MCF 10A (cell line): Measurements from ENCODE around the gene EPB41L4A. TPM values are rescaled to one million over a fixed set of nuclear protein-coding genes. Genes with fewer than 3 reads are reported as not detected.

Source experiments
- BruUV-seq: library from RNA; stranded (reverse); fragments of 400-500 nt; replicated peaks from 2 replicates; lab custom pipeline; 2021; lab: Mats Ljungman, UMichigan
- CTCF ChIA-PET: fragments of 300-600 bp; sonication (Branson Sonifier 250); formaldehyde crosslinking; extraction: SDS; loops from one replicate; lab custom pipeline; 2021; ENCODE audit warnings: antibody characterized with exemption, inconsistent platforms; lab: Yijun Ruan, JAX
- POLR2A ChIA-PET: fragments of 300-600, 350-650 bp; sonication (Branson Sonifier 250); formaldehyde crosslinking; extraction: SDS; loops from one replicate; lab custom pipeline; 2020; ENCODE audit warnings: antibody characterized with exemption, inconsistent platforms; lab: Yijun Ruan, JAX
- DNase-seq: peaks from one replicate; pipeline ENCODE4 v3.0.0-alpha.2; 2018; ENCODE audit not compliant: unreplicated experiment
- H3K27ac Mint-ChIP-seq: one replicate; pipeline ENCODE4 v1.8.0; 2022; ENCODE audit warnings: mild to moderate bottlenecking, low read depth, mixed read lengths; ENCODE audit not compliant: unreplicated experiment
- H3K27me3 Mint-ChIP-seq: one replicate; pipeline ENCODE4 v1.8.0; 2022; ENCODE audit warnings: mixed read lengths; ENCODE audit not compliant: insufficient read depth, unreplicated experiment
- H3K36me3 Mint-ChIP-seq: one replicate; pipeline ENCODE4 v1.8.0; 2022; ENCODE audit warnings: mild to moderate bottlenecking, moderate library complexity, mixed read lengths; ENCODE audit not compliant: insufficient read depth, unreplicated experiment
- H3K4me1 Mint-ChIP-seq: one replicate; pipeline ENCODE4 v1.8.0; 2022; ENCODE audit warnings: mixed read lengths; ENCODE audit not compliant: insufficient read depth, unreplicated experiment
- H3K4me3 Mint-ChIP-seq: one replicate; pipeline ENCODE4 v1.8.0; 2022; ENCODE audit warnings: mild to moderate bottlenecking, moderate library complexity, mixed read lengths; ENCODE audit not compliant: unreplicated experiment
- H3K9me3 Mint-ChIP-seq: one replicate; pipeline ENCODE4 v1.8.0; 2022; ENCODE audit warnings: mixed read lengths; ENCODE audit not compliant: unreplicated experiment
- CTCF ChIP-seq: fragments of 200-600 bp; IDR thresholded peaks from one replicate; pipeline ENCODE4 v1.8.0; 2022; ENCODE audit warnings: antibody characterized with exemption, mild to moderate bottlenecking; ENCODE audit not compliant: unreplicated experiment
- intact Hi-C: fragments of 100-400 bp; cut with micrococcal nuclease; formaldehyde crosslinking; loops from 2 replicates; pipeline ENCODE4 v1.14.1; 2022
- total RNA-seq: library from RNA; stranded (reverse); gene quantifications from 2 replicates; pipeline ENCODE4 v1.2.3, GENCODE V29; 2022

The EPB41L4A gene
- total RNA-seq, 1 experiment from 2014 or later: 12.4 TPM

- no TSS peak for BruUV-seq
- H3K27me3 Mint-ChIP-seq: no peaks in the 10 kb centered on the region
- peaks cover 9% of the 10 kb centered on the region for H3K4me1 Mint-ChIP-seq
- H3K27ac Mint-ChIP-seq: no peak overlapping the region
- no peak overlapping the region for H3K4me3 Mint-ChIP-seq
- intact Hi-C loops: no loop called here
- POLR2A ChIA-PET: interaction anchor here (1.0 to 1.2 kb wide), 2 partner anchors 9 to 14 kb away, joined by 3 to 5 read pairs; no protein-coding TSS in a partner anchor
- no peak for TF ChIP-seq CTCF
- no peak for DNase-seq
- H3K36me3 Mint-ChIP-seq: peaks cover 19% of the 10 kb centered on the region
- no peaks in the 10 kb centered on the region for H3K9me3 Mint-ChIP-seq
- CTCF ChIA-PET: interaction anchor here (0.8 to 4.1 kb wide), 4 partner anchors 9 to 200 kb away, joined by 3 to 40 read pairs (median 11); partner anchors contain the start of gene EPB41L4A
These were observed 200.1 kb downstream of the EPB41L4A start for GRCh38 chr5:112219000-112219399.

GRCh38 chr5:112217843-112218579 is 201.1 kb downstream of the EPB41L4A start:
- DNase-seq: peak; percentile 34
- intact Hi-C loops: no loop called here
- no peak for TF ChIP-seq CTCF
- BruUV-seq: no TSS peak
- Mint-ChIP-seq H3K36me3 (peaks cover 19% of the 10 kb centered on the region), H3K27ac (no peak overlapping the region), H3K4me3 (no peak overlapping the region), H3K9me3 (no peaks in the 10 kb centered on the region), H3K4me1 (peaks cover 9% of the 10 kb centered on the region), H3K27me3 (no peaks in the 10 kb centered on the region)
- POLR2A ChIA-PET: interaction anchor here (1.2 to 3.5 kb wide), 5 partner anchors 10 to 51 kb away, joined by 3 to 31 read pairs (median 3); no protein-coding TSS in a partner anchor
- CTCF ChIA-PET: interaction anchor here (0.6 to 4.1 kb wide), 4 partner anchors 10 to 529 kb away, joined by 3 to 40 read pairs (median 9); partner anchors contain the start of gene EPB41L4A

GRCh38 chr5:112216140-112216539 is 202.9 kb downstream of the EPB41L4A start:
- Mint-ChIP-seq H3K27ac (peak overlapping the region; percentile 57), H3K4me1 (peaks cover 9% of the 10 kb centered on the region), H3K36me3 (peaks cover 12% of the 10 kb centered on the region), H3K4me3 (no peak overlapping the region), H3K9me3 (no peaks in the 10 kb centered on the region), H3K27me3 (no peaks in the 10 kb centered on the region)
- ChIA-PET CTCF (interaction anchor here (0.6 to 4.1 kb wide), 8 partner anchors 12 to 276 kb away, joined by 3 to 40 read pairs (median 4); partner anchors contain the start of gene EPB41L4A), POLR2A (interaction anchor here (0.6 to 3.5 kb wide), 7 partner anchors 11 to 338 kb away, joined by 3 to 31 read pairs (median 5); partner anchors contain the start of gene EPB41L4A)
- BruUV-seq: no TSS peak
- DNase-seq: no peak
- intact Hi-C loops: no loop called here
- no peak for TF ChIP-seq CTCF

- H3K4me1 Mint-ChIP-seq: peaks cover 6% of the 10 kb centered on the region
- peak; percentile 63 for DNase-seq
- H3K9me3 Mint-ChIP-seq: no peaks in the 10 kb centered on the region
- POLR2A ChIA-PET: interaction anchor here (0.7 to 5.0 kb wide), 4 partner anchors 18 to 209 kb away, joined by 4 to 43 read pairs (median 4); partner anchors contain the start of gene EPB41L4A
- H3K27me3 Mint-ChIP-seq: no peaks in the 10 kb centered on the region
- peaks cover 9% of the 10 kb centered on the region for H3K36me3 Mint-ChIP-seq
- BruUV-seq: no TSS peak
- peak; percentile 69 for TF ChIP-seq CTCF
- intact Hi-C loops: loop anchor here (1.0 to 2.0 kb wide), 4 partner anchors 35 to 318 kb away; no protein-coding TSS in a partner anchor
- H3K27ac Mint-ChIP-seq: no peak overlapping the region
- no peak overlapping the region for H3K4me3 Mint-ChIP-seq
- CTCF ChIA-PET: interaction anchor here (0.5 to 4.5 kb wide), 30 partner anchors 9 to 1393 kb away, joined by 3 to 73 read pairs (median 3); partner anchors contain the start of gene EPB41L4A
These were observed 208.6 kb downstream of the EPB41L4A start for GRCh38 chr5:112210430-112211005.
